DOHH2 (cell line): ENCODE measurements around the gene IL12RB2.
"Not testable (repeated sequence)": the region's sequence is repeated elsewhere in the genome, so short reads cannot be mapped to it uniquely, and the experiment has no call there.

Experiments used
- CTCF ChIP-seq: fragments of 200-600 bp; sonication (generic); IDR thresholded peaks from one replicate; pipeline ENCODE4 v1.5.1; 2014; ENCODE audit warnings: antibody characterized with exemption, mild to moderate bottlenecking, low read depth, low read length; ENCODE audit not compliant: poor library complexity, severe bottlenecking
- EZH2phosphoT487 ChIP-seq: fragments of 200-600 bp; sonication (generic); IDR thresholded peaks from 2 replicates; pipeline ENCODE4 v1.6.1; 2017; ENCODE audit warnings: borderline replicate concordance, mild to moderate bottlenecking, antibody characterized with exemption, low read length, moderate library complexity, mixed read lengths

- not testable (repeated sequence) for TF ChIP-seq CTCF, EZH2phosphoT487
These were observed 138.3 kb downstream of the IL12RB2 start for GRCh38 chr1:67446014-67446413.
